HEK293 (cell line): Measurements from ENCODE around the gene NLGN1.

ENCODE experiments used
- ZNF114 ChIP-seq: fragments of 450-650 bp; formaldehyde crosslinking; IDR thresholded peaks from 2 replicates; pipeline ENCODE4 v1.5.0; 2017; ENCODE audit warnings: missing biosample characterization, missing genetic modification characterization
- ZNF211 ChIP-seq: fragments of 450-650 bp; formaldehyde crosslinking; IDR thresholded peaks from 2 replicates; pipeline ENCODE4 v1.5.1; 2016; ENCODE audit warnings: low read depth, missing biosample characterization, missing genetic modification characterization
- TF ChIP-seq, protein P1 (sequence below): fragments of 450-650 bp; formaldehyde crosslinking; IDR thresholded peaks from 2 replicates; pipeline ENCODE4 v1.5.1; 2016; ENCODE audit warnings: missing biosample characterization, missing genetic modification characterization

DNA sequence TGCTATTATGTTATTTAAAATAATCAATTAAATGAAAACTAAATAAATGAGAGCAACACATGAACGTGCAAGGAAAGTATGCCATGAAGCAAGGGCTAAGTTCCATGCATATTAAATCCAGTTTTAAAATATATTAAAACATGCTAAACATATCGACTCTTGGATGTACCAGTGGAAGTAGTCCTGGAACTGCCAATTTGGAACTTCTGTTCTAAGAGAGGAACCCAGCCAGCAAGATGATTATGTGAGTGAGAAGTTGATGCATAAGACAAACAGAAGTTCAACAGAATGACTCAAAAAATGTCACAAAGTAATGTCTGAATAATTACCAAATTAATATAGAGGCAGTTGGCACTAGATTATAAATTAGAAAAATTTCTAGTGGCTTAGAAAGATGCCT lies 714.2 kb downstream of the NLGN1 start:
- TF ChIP-seq ZNF211 (tag by site-specific recombination) (no peak), ZNF114 (tag by site-specific recombination) (no peak)
- TF ChIP-seq, protein P1, sequence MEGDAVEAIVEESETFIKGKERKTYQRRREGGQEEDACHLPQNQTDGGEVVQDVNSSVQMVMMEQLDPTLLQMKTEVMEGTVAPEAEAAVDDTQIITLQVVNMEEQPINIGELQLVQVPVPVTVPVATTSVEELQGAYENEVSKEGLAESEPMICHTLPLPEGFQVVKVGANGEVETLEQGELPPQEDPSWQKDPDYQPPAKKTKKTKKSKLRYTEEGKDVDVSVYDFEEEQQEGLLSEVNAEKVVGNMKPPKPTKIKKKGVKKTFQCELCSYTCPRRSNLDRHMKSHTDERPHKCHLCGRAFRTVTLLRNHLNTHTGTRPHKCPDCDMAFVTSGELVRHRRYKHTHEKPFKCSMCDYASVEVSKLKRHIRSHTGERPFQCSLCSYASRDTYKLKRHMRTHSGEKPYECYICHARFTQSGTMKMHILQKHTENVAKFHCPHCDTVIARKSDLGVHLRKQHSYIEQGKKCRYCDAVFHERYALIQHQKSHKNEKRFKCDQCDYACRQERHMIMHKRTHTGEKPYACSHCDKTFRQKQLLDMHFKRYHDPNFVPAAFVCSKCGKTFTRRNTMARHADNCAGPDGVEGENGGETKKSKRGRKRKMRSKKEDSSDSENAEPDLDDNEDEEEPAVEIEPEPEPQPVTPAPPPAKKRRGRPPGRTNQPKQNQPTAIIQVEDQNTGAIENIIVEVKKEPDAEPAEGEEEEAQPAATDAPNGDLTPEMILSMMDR (tag by site-specific recombination) = no peak
